HepG2 (cell line): ENCODE data around the gene ALKBH4. TPM values are rescaled to one million over a fixed set of nuclear protein-coding genes. Genes with fewer than 3 reads are reported as not detected.
A peak's percentile ranks its signal among the peaks of the same experiment; 100 is the strongest.

Source experiments
- ATF1 ChIP-seq: IDR thresholded peaks from 2 replicates; pipeline ENCODE4 v1.6.1; 2016; ENCODE audit warnings: mild to moderate bottlenecking, control low read depth
- BORCS8-MEF2B ChIP-seq: sonication (generic); formaldehyde crosslinking; IDR thresholded peaks from 2 replicates; pipeline ENCODE4 v1.8.0; 2022; ENCODE audit warnings: mild to moderate bottlenecking, missing genetic modification reagents
- GPN1 ChIP-seq: sonication (generic); formaldehyde crosslinking; IDR thresholded peaks from 2 replicates; pipeline ENCODE4 v1.5.1; 2020; ENCODE audit warnings: missing genetic modification reagents, borderline replicate concordance
- JUN ChIP-seq: sonication (generic); formaldehyde crosslinking; IDR thresholded peaks from 2 replicates; pipeline ENCODE4 v1.4.0; 2020; ENCODE audit warnings: mild to moderate bottlenecking, missing genetic modification reagents
- KLF16 ChIP-seq, 2 experiments: sonication (generic) in 1 of 2; formaldehyde crosslinking in 1 of 2; IDR thresholded peaks; 2 replicates each; pipeline versions ENCODE4 v1.6.1 to v1.8.0; 2016 to 2023; ENCODE audit warnings: missing genetic modification reagents in 2 of 2, missing compliant biosample characterization in 1 of 2
- LCORL ChIP-seq, 2 experiments: fragments of 450-650 bp in 1 of 2; sonication (generic) in 1 of 2; formaldehyde crosslinking in 1 of 2; IDR thresholded peaks; 2 replicates each; pipeline versions ENCODE4 v1.5.0 to v1.6.1; 2017 to 2020; ENCODE audit warnings: antibody characterized with exemption in 1 of 2, missing genetic modification reagents in 1 of 2
- NRL ChIP-seq: sonication (generic); formaldehyde crosslinking; IDR thresholded peaks from 2 replicates; pipeline ENCODE4 v1.5.0; 2020; ENCODE audit warnings: missing genetic modification reagents, mild to moderate bottlenecking, moderate library complexity, borderline replicate concordance
- PPARG ChIP-seq: conservative IDR thresholded peaks from 2 replicates; pipeline ENCODE4 v1.6.1; 2016; ENCODE audit warnings: missing biosample characterization, missing genetic modification reagents
- PRDM10 ChIP-seq: sonication (generic); formaldehyde crosslinking; IDR thresholded peaks from 2 replicates; pipeline ENCODE4 v1.4.0; 2020; ENCODE audit warnings: low read depth, missing genetic modification reagents
- RAD51 ChIP-seq: fragments of 450-650 bp; IDR thresholded peaks from 2 replicates; pipeline ENCODE4 v1.6.1; 2016; ENCODE audit warnings: borderline replicate concordance
- SOX13 ChIP-seq, 3 experiments: fragments of 450-650 bp in 1 of 3; sonication (generic) in 1 of 3; formaldehyde crosslinking in 1 of 3; IDR thresholded peaks in 2 of 3; conservative IDR thresholded peaks in 1 of 3; 2 replicates each; pipeline versions ENCODE4 v1.5.0 to v1.6.1; 2016 to 2020; ENCODE audit warnings: antibody characterized with exemption in 1 of 3, mild to moderate bottlenecking in 1 of 3, missing compliant biosample characterization in 1 of 3, missing genetic modification reagents in 1 of 3, moderate library complexity in 1 of 3
- SRSF1 ChIP-seq: fragments of 200-400 bp; formaldehyde crosslinking; optimal IDR thresholded peaks from 2 replicates; pipeline ENCODE3; 2017; ENCODE audit warnings: mild to moderate bottlenecking, low read depth, low read length, moderate library complexity
- SSRP1 ChIP-seq: IDR thresholded peaks from 2 replicates; pipeline ENCODE4 v1.6.1; 2016; ENCODE audit warnings: control low read depth
- ZFX ChIP-seq: sonication (generic); formaldehyde crosslinking; IDR thresholded peaks from 2 replicates; pipeline ENCODE4 v1.4.0; 2020; ENCODE audit warnings: mild to moderate bottlenecking, low read depth, missing genetic modification reagents, moderate library complexity
- ZNF367 ChIP-seq: sonication (generic); formaldehyde crosslinking; IDR thresholded peaks from 2 replicates; pipeline ENCODE4 v1.4.0; 2020; ENCODE audit warnings: missing genetic modification reagents, borderline replicate concordance
- ZNF382 ChIP-seq: sonication (generic); formaldehyde crosslinking; IDR thresholded peaks from 2 replicates; pipeline ENCODE4 v1.5.0; 2020; ENCODE audit warnings: missing genetic modification reagents, mild to moderate bottlenecking, borderline replicate concordance
- ZNF512B ChIP-seq: sonication (generic); formaldehyde crosslinking; IDR thresholded peaks from 2 replicates; pipeline ENCODE4 v1.5.1; 2020; ENCODE audit warnings: missing genetic modification reagents, mild to moderate bottlenecking, borderline replicate concordance
- ZNF644 ChIP-seq: IDR thresholded peaks from 2 replicates; pipeline ENCODE4 v1.6.1; 2016; ENCODE audit warnings: low read depth
- polyA plus RNA-seq, 8 experiments: library from polyadenylated mRNA; depleted of rRNA in 3 of 8; stranded (reverse) in 7 of 8; unstranded in 1 of 8; fragments of >200 nt; fragmentation: Illumina TruSeq in 4 of 8; extraction: Trizol in 4 of 8; gene quantifications; 2 replicates each; pipeline versions ENCODE4 v1.2.1 to v1.2.3, GENCODE V29; 2011 to 2016; ENCODE audit warnings: low read depth in 4 of 8, missing spikeins in 1 of 8, mixed read lengths in 1 of 8; ENCODE audit not compliant: insufficient read depth in 1 of 8
- total RNA-seq, 5 experiments: library from RNA; depleted of rRNA; stranded (reverse); fragments of >200 nt; fragmentation: Illumina TruSeq; extraction: Trizol; gene quantifications; 2 replicates each; pipeline ENCODE4 v1.2.3, GENCODE V29; 2016; ENCODE audit warnings: low read depth in 1 of 5
- TF ChIP-seq, protein P1 (sequence below): sonication (generic); formaldehyde crosslinking; IDR thresholded peaks from 2 replicates; pipeline ENCODE4; 2020; ENCODE audit warnings: missing genetic modification reagents, mild to moderate bottlenecking, borderline replicate concordance

Gene ALKBH4
- total and polyA plus RNA-seq, 2 of the 13 experiments (the other 11 are each of a cell fraction or from before 2014, with no cell fraction given), result 2.6 to 8.8 TPM

DNA sequence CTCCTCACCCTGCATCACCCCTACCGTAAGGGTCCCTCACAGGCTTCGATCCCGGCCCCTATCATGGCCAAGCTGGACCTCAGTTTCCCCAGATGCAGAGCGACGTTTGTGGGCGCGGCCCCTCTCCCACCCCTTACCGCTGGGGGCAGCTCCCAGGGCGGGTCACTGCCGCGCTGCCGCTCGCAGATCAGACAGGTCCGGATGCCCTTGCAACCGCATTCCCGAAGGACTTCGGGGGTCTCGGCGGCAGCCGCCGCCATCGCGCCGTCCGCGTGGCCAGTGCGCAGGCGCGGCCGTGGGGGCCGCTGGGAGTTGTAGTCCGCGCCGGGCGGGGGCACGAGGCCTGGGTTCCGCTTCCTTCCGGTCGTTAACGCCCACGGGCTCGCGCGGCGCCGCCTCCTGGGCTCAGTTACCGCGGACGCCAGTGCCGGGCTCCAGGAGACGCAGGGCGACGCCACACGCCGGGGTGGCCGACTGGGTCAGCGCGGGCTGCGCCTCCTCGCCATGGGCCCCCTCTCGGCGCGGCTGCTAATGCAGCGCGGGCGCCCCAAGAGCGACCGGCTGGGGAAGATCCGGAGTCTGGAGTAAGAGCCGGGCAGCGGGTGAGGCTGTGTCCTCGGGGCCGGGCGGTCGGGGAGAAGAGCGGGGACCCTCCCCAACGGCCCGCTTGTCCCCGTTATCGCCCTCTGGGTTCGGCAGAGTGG lies at the start of gene ALKBH4, which contains the start of gene LRWD1 (continued):
- TF ChIP-seq PRDM10, result no peak
- TF ChIP-seq ATF1 (CRISPR knock-in tag), result no peak
- 0 out of 4 replicates have a peak, but pooled peaks have one; percentile 17 to 26 for TF ChIP-seq KLF16 (CRISPR knock-in tag; IDR thresholded peaks at IDR 0.05)
- peak; percentile 90; the same call in 1 of the 2 replicates for TF ChIP-seq NRL (CRISPR knock-in tag)
- no peak for TF ChIP-seq ZNF644 (CRISPR knock-in tag)
- TF ChIP-seq LCORL (IDR thresholded peaks at IDR 0.05), result no peak
- peak; percentile 54; the same call in 1 of the 2 replicates for TF ChIP-seq LCORL (CRISPR knock-in tag; IDR thresholded peaks at IDR 0.05)
- TF ChIP-seq SOX13 (IDR thresholded peaks at IDR 0.05), result no peak
- no peak for TF ChIP-seq SOX13 (CRISPR knock-in tag; conservative IDR thresholded peaks at IDR 0.05 in 1 of 2, IDR thresholded peaks at IDR 0.05 in 1 of 2)
- no peak for TF ChIP-seq SRSF1
- TF ChIP-seq SSRP1 (CRISPR knock-in tag), result no peak
- TF ChIP-seq, protein P1, sequence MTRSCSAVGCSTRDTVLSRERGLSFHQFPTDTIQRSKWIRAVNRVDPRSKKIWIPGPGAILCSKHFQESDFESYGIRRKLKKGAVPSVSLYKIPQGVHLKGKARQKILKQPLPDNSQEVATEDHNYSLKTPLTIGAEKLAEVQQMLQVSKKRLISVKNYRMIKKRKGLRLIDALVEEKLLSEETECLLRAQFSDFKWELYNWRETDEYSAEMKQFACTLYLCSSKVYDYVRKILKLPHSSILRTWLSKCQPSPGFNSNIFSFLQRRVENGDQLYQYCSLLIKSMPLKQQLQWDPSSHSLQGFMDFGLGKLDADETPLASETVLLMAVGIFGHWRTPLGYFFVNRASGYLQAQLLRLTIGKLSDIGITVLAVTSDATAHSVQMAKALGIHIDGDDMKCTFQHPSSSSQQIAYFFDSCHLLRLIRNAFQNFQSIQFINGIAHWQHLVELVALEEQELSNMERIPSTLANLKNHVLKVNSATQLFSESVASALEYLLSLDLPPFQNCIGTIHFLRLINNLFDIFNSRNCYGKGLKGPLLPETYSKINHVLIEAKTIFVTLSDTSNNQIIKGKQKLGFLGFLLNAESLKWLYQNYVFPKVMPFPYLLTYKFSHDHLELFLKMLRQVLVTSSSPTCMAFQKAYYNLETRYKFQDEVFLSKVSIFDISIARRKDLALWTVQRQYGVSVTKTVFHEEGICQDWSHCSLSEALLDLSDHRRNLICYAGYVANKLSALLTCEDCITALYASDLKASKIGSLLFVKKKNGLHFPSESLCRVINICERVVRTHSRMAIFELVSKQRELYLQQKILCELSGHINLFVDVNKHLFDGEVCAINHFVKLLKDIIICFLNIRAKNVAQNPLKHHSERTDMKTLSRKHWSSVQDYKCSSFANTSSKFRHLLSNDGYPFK (CRISPR knock-in tag), result no peak
- no peak for TF ChIP-seq ZNF367 (CRISPR knock-in tag)
- TF ChIP-seq GPN1, result no peak
- peak; percentile 60 for TF ChIP-seq ZFX (CRISPR knock-in tag)
- 0 out of 2 replicates have a peak, but pooled peaks have one; percentile 39 for TF ChIP-seq BORCS8-MEF2B (CRISPR knock-in tag)
- TF ChIP-seq JUN, result no peak
- no peak for TF ChIP-seq ZNF512B (CRISPR knock-in tag)
- no peak for TF ChIP-seq ZNF382
- TF ChIP-seq RAD51, result no peak
- peak; percentile 52 for TF ChIP-seq PPARG (CRISPR knock-in tag)
